ENCODE measurements around the gene TBC1D4. TPM values are rescaled to one million over a fixed set of nuclear protein-coding genes. Genes with fewer than 3 reads are reported as not detected.
A peak's percentile ranks its signal among the peaks of the same experiment; 100 is the strongest.

Gene TBC1D4
- total and polyA plus RNA-seq, 10 of the 15 experiments (the other 5 are each of a cell fraction or from before 2014, with no cell fraction given) = 11.0 to 38.6 (median 25.5) TPM

DNA sequence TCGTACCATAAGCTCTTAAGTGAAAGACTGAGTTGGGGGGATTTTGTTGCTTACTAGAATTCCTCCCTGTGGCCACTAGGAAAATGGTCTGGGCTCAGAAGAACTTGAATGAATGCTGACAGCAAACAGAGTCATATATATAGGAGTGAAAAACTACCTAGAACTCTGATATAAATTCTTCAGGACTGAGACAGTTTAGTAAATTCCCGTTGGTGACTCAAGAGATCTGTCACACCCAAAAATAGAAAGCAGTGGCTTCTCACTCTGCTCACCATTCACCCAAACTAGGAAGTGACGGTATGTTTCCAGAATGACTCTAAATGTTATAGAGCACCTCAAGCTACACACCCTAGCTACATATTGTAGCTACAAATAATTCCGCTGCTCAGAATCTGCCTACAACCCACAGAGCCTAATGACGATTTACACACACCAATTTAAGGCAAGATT, 116.2 kb downstream of the TBC1D4 start (continued):
- TF ChIP-seq, protein P1, sequence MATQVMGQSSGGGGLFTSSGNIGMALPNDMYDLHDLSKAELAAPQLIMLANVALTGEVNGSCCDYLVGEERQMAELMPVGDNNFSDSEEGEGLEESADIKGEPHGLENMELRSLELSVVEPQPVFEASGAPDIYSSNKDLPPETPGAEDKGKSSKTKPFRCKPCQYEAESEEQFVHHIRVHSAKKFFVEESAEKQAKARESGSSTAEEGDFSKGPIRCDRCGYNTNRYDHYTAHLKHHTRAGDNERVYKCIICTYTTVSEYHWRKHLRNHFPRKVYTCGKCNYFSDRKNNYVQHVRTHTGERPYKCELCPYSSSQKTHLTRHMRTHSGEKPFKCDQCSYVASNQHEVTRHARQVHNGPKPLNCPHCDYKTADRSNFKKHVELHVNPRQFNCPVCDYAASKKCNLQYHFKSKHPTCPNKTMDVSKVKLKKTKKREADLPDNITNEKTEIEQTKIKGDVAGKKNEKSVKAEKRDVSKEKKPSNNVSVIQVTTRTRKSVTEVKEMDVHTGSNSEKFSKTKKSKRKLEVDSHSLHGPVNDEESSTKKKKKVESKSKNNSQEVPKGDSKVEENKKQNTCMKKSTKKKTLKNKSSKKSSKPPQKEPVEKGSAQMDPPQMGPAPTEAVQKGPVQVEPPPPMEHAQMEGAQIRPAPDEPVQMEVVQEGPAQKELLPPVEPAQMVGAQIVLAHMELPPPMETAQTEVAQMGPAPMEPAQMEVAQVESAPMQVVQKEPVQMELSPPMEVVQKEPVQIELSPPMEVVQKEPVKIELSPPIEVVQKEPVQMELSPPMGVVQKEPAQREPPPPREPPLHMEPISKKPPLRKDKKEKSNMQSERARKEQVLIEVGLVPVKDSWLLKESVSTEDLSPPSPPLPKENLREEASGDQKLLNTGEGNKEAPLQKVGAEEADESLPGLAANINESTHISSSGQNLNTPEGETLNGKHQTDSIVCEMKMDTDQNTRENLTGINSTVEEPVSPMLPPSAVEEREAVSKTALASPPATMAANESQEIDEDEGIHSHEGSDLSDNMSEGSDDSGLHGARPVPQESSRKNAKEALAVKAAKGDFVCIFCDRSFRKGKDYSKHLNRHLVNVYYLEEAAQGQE (IDR thresholded peaks at IDR 0.05; ENCODE audit: low read depth, low read length) = no peak
- peak; percentile 33; the same call in 1 of the 2 replicates for TF ChIP-seq BACH1 (IDR thresholded peaks at IDR 0.05; ENCODE audit: borderline replicate concordance)
- TF ChIP-seq SP1 (IDR thresholded peaks at IDR 0.05; ENCODE audit: low read depth, low read length) = peak; percentile 55
- TF ChIP-seq FOXM1 (IDR thresholded peaks at IDR 0.05; ENCODE audit: low read depth, low read length) = peak; percentile 87
- TF ChIP-seq GABPA (IDR thresholded peaks at IDR 0.05; ENCODE audit: low read depth) = peak; percentile 72
- no peak for TF ChIP-seq ZNF384 (IDR thresholded peaks at IDR 0.05; ENCODE audit: borderline replicate concordance, low read depth, low read length)
- no peak for TF ChIP-seq TCF3 (IDR thresholded peaks at IDR 0.05; ENCODE audit: borderline replicate concordance, insufficient read depth, low read depth, low read length)
- TF ChIP-seq MEF2B (IDR thresholded peaks at IDR 0.05; ENCODE audit: partially characterized antibody, poor library complexity, severe bottlenecking) = peak; percentile 94
- no peak for TF ChIP-seq HDAC2 (IDR thresholded peaks at IDR 0.05)
- TF ChIP-seq SIN3A (IDR thresholded peaks at IDR 0.05; ENCODE audit: low read depth, low read length) = no peak
- peak; percentile 90 for TF ChIP-seq NFIC (IDR thresholded peaks at IDR 0.05; ENCODE audit: low read depth, low read length)
- TF ChIP-seq, protein P2, sequence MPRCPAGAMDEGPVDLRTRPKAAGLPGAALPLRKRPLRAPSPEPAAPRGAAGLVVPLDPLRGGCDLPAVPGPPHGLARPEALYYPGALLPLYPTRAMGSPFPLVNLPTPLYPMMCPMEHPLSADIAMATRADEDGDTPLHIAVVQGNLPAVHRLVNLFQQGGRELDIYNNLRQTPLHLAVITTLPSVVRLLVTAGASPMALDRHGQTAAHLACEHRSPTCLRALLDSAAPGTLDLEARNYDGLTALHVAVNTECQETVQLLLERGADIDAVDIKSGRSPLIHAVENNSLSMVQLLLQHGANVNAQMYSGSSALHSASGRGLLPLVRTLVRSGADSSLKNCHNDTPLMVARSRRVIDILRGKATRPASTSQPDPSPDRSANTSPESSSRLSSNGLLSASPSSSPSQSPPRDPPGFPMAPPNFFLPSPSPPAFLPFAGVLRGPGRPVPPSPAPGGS (IDR thresholded peaks at IDR 0.05; ENCODE audit: borderline replicate concordance, insufficient read depth, low read depth, low read length, poor library complexity, severe bottlenecking) = no peak
- TF ChIP-seq LARP7 (IDR thresholded peaks at IDR 0.05) = no peak
- no peak for TF ChIP-seq EGR1 (IDR thresholded peaks at IDR 0.05; ENCODE audit: borderline replicate concordance in 1 of 2, low read depth in 2 of 2, low read length in 2 of 2)
- TF ChIP-seq RBBP5 (conservative IDR thresholded peaks at IDR 0.05) = no peak
- TF ChIP-seq IKZF2 (IDR thresholded peaks at IDR 0.05) = peak; percentile 85 to 86
- TF ChIP-seq, protein P3, sequence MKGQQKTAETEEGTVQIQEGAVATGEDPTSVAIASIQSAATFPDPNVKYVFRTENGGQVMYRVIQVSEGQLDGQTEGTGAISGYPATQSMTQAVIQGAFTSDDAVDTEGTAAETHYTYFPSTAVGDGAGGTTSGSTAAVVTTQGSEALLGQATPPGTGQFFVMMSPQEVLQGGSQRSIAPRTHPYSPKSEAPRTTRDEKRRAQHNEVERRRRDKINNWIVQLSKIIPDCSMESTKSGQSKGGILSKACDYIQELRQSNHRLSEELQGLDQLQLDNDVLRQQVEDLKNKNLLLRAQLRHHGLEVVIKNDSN (IDR thresholded peaks at IDR 0.05; ENCODE audit: borderline replicate concordance, extremely low read length, insufficient read depth, low read depth, low read length) = no peak
- TF ChIP-seq STAT3 (IDR thresholded peaks at IDR 0.05; ENCODE audit: low read depth, low read length) = no peak
- TF ChIP-seq MTA2 (IDR thresholded peaks at IDR 0.05; ENCODE audit: low read depth) = peak; percentile 70

Data from GM12878 (cell line).